HG03060 (cell line): ENCODE measurements around the gene DIP2B.

Experiments
- ATAC-seq: cut with Tn5 transposase; IDR thresholded peaks from one replicate; pipeline ENCODE4 v1.9.1; 2021; ENCODE audit warnings: low read depth, moderate number of reproducible peaks; ENCODE audit not compliant: unreplicated experiment

Gene DIP2B

GRCh38 chr12:50610171-50610570, 105.4 kb downstream of the DIP2B start:
- ATAC-seq: no peak

- ATAC-seq: no peak
Measured at GRCh38 chr12:50611021-50611744, 106.4 kb downstream of the DIP2B start.

GRCh38 chr12:50612882-50613281, 108.1 kb downstream of the DIP2B start:
- no peak for ATAC-seq

DNA sequence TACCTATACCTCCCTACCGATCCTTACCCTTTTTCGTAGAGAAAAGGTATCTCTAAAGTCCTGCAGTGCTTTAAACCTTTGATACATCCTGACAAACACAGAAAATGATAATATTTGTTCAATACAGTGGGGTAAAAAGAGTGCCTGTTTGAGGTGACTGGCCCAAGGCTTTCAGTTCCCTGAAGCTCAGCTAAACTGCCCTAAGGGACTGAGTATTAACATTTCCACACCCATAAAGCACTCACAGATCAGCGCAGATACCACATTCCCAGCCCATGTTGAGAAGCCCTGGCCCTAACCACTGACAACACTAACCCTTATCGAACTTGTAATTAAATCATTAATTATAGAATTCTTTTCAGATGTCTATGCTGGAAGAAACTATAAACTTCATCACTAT, 108.7 kb downstream of the DIP2B start:
- ATAC-seq: no peak

- ATAC-seq: no peak
Measured at GRCh38 chr12:50614167-50614759, 109.5 kb downstream of the DIP2B start.

DNA sequence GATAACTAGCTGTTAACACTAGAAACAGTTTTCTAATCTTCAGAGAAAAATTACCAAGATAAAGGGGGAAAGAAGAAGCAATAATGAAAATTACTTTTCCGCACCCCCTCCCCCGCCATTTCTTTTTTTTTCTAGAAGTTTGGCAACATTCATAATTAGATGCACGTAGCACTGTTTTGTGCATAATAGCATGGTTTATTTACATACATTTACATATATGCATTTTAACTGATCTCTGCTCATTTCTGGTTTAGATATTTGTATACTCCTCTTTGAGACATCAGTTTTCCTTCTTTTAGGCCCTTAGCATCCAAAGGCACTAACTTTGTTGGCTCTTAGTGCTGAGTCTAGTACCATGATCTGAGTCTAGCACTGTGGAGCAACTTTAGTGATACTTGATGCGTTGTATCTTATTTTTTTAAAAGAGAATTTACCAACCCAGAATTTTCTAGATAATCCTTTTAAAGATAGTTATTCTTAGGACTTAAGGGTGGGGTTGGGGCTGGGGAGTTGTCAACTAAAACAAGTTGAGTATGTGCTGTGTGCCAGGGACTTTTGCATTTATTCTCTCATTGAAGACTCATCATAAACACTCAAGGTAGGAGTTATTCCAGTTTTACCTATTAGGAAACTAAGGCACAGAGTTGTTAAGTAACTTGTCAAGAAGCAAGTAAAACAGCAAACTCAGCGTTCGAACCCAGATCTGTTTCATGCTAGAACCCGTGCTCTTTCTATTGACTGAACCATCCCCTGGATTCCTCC, 110.5 kb downstream of the DIP2B start:
- no peak for ATAC-seq

DNA sequence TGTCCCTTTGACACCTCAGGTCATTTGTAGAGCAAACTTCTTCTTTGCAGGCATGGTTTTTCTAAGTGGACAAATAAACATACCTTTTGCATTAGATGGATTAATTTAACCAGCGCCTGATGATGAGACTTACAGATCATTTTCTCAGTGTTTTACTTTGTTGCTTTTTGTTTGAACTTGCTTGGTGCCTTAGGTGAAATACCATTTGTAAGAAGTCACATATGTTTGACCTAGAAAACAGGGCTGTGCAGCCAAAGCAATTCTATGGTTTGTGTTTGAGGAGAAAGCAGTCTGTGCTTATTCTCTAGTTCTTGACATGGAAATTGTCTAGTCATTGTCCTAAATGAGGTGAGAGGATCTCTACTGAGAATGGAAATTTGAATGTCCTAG, 111.1 kb downstream of the DIP2B start:
- ATAC-seq: no peak

- no peak for ATAC-seq
Measured at GRCh38 chr12:50617657-50618056, 112.9 kb downstream of the DIP2B start.

- no peak for ATAC-seq
Measured at GRCh38 chr12:50618864-50619609, 114.3 kb downstream of the DIP2B start.

DNA sequence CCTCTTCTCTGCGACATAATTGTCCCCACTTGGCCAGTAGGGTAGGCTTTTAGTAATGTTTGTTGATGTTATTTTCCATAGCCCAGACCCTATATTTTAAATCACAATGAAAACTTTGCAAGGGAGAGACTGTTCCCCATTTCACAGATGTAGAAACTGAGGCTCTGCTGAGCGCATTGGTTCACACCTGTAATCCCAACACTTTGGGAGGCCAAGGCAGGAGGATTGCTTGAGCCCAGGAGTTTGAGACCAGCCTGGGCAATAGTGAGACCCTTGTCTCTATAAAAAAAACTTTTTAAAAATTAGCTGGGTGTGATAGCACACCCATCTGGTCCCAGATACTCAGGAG, 114.8 kb downstream of the DIP2B start:
- no peak for ATAC-seq

DNA sequence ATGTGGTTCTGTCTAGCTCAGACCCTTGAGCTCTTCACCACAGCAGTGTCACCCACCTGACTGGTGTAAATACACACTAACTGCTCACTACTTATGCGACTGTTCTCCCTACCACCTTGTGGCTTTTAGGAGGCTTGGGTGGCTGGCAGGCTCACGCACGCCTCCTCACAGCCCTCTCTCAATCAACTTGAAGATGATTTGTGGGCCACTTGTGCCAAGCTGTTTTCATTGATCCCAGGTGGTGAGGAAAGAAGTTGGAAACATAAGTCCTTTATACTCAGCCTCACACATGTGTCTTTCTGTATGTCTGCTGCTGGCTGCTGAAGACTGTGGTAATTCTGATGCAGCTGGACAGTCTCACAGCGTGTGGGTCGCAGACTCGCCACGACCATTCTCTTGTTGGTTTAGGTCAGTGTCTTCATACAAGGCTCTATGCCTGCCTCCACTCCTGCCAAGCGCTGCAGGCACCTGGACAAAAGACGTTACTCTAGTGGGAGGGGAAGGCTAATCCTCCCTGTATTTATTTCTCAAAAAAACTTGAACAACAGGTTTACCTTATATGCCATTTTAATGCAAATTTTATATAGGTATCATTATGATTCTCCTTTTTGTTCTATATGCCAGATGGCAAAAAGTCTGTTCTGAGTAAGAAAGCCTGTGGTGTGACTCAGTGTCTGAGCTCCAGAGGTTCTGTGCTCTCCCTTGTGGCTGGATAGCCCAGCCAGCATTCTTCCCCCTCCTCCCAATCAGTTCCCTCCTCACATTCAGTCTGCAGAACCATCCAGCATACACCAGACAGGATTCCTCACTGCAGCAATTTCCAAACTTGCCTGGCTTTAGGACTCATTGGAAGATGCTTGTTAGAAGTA, 115.6 kb downstream of the DIP2B start:
- no peak for ATAC-seq

DNA sequence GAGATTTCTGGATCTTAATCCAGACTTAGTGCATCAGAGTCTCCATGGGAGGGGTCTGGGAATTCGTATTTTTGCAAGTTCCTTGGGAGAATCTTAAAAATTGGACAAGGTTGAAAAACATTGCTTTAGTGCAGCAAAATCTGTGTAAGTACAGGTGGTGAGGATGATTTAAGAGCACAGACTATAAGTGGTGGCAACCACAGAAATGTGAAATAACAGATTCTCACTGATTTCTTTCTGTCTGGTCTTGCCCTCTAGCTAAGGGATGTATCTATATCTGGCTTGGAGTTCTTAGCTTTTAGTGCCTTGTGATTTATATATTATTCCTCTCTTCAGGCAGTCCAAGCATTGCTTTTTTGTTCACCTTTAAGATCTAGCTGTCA, 116.2 kb downstream of the DIP2B start:
- ATAC-seq: no peak

GRCh38 chr12:50621399-50622300, 116.9 kb downstream of the DIP2B start:
- no peak for ATAC-seq

DNA sequence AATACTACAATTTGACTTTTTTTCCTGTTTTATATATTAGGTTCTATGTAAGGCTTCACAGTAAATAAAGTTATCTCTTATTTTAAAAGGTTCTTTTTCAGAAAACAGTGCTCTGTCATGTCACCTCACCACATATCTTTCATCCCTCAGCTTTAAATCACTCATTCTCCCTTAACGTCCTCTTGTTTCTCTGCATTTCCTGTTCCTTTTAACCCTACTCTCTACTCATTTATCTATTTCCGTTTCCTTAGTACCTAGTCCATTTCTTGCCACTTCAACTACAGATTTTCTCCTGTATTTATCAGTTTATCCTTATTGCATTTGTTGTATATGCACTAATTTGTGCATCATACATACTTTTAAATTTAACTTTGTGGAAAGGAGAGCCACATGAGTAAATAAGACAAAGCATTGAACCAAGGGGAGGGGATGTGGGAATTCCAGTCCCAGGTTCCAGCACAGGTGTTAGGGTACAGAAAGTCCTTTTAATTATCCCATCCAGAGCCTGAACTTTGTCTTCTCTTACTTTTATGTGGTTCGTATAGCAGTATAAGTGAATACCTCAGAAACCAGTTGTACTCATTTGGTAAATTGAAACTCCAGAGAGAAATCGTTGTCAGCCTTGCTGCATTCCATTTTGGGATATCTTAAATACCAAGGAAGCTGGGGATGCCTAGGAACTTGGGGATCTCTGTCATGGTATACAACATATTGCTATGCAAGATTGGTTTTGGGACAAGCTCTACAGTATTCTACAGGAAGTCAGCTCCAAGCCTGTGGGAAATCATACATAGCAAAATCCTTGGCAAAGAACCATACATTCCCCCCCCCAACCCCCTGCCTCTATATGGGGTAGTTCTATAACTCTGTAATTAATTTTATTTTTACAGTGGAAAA, 120.5 kb downstream of the DIP2B start:
- no peak for ATAC-seq

DNA sequence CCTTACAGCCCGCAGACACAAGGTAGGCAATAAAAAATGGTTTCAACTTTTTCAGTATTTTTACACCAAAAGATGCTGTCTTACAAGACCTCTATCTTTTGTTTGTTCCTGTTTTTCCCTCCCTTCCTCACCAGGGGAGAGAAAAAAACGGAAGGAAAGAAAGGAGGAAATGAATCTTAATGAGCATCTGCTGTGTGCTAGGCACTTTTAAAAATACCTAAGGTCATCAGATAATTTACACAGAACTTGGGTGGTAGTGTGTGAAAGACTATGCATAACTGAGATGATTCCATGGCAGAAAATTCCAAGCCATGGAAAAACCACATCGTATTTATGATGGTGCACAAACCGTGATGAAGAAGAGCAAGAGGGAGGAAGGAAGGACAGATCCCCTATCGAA, 121.2 kb downstream of the DIP2B start:
- ATAC-seq: no peak

- ATAC-seq: no peak
Measured at GRCh38 chr12:50627491-50627890, 122.7 kb downstream of the DIP2B start.

DNA sequence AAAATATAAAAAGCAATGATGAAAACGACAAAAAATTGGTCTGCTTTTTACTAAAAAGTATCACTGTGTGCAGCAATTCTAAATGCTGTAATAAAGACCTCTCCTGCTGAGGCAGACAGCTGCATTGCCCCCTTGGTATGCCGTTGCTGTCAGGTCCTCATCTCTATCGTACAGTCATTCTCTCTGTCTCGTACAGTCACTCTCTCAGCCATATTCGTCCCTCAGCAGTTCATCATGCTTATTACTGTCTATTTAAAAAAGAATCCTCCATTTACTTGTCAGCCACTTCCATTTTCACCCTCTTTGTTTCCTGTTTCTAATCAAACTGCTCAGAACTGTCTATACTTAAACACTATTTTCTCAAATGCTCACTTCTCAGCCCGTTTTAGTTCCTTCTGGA, 123.6 kb downstream of the DIP2B start:
- ATAC-seq: no peak

- no peak for ATAC-seq
Measured at GRCh38 chr12:50633955-50634354, 129.2 kb downstream of the DIP2B start.
